Effector CD8-positive, alpha-beta T cell (primary cell): ENCODE measurements around the gene MRPS34.
"Not testable (repeated sequence)": the region's sequence is repeated elsewhere in the genome, so short reads cannot be mapped to it uniquely, and the experiment has no call there.

Source experiments
- DNase-seq: peaks from one replicate; lab custom pipeline; 2025; lab: John Stamatoyannopoulos, UW
- total RNA-seq, 4 experiments: gene quantifications; one replicate each; lab custom pipeline; 2026; lab: John Stamatoyannopoulos, UW

MRPS34 gene
- 49.3 to 90.7 (median 59.4) reads per million in 4 experiments for total RNA-seq

DNA sequence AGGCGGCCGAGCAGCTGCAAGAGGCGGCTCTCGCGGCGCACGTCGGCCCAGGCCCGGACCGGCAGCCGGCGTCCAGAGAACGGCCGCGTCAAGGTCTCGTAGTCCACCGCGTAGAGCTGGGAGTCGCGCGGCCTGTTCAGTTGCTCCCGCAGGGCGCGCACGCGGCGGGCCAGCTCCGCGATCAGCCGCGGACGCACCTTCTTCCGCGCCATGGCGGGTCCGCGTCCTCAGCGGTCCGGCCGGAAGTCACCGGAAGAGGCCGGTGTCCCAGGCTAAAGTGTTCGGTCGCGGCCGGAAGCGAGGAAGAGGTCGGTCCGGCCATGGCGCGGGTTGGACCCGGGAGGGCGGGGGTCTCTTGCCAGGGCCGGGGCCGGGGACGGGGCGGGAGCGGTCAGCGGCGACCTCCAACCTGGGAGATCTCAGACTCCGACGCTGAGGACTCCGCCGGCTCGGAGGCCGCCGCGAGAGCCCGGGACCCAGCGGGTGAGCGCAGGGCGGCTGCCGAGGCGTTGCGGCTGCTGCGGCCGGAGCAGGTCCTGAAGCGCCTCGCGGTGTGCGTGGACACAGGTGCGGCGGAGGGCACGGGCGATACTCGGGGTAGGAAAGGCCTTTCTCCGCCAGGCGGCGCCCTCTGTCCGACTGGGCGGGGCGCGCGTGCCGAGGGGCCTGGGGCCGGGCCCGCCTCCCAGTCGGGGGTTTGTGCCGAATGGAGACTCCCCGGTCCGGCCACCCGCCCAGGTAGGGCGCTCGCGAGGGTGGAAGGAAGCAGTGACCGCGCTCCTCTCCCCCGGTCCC lies at the start of gene MRPS34:
MRPS34 (minus strand) TSS at position 227 of the 795 bp plus-strand sequence; CDS start at position 212, 15 bp downstream.
- DNase-seq, result peak; percentile 65

GRCh38 chr16:1821861-1822611 lies 49.1 kb upstream of the MRPS34 start:
- DNase-seq, result no peak

DNA sequence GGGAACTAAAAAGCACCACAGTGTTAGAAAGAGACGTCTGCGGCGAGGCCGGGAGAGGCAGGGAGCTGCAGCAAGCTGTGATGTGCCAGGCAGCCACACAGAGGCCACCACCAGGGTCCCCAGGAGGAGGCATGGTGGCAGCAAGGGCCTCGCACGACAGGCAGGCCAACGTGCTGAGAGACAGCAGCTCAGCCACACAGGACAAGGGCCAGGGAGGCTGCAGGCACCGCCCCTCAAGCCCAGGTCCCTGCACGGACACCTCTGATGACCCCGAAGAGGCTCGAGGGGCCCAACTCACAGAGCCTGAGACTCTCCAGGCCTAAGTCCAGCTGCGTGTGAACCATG lies 48.0 kb upstream of the MRPS34 start:
- DNase-seq, result no peak

GRCh38 chr16:1820096-1820945 lies 47.4 kb upstream of the MRPS34 start:
- DNase-seq, result no peak

DNA sequence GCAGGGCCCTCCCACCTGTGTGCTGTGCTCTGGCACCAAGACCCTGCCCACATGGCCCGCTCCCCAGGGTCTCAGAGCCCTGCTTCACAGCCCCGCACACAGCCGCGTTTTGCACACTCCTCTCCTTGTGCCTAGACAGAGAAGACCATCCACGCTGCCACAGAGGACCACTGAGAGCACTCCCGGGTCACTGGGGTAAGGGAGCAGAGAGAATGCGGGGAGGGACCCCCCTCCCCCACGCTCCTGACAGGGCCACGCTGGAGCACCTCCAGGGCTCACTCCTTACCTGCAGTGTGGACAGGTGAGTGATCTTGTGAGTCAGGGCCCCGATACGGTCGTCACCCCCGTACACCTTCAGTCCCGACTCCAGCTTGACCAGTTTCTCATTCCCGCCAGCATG lies 46.7 kb upstream of the MRPS34 start:
- DNase-seq, result no peak

GRCh38 chr16:1818873-1819525 lies 46.1 kb upstream of the MRPS34 start:
- DNase-seq, result no peak

DNA sequence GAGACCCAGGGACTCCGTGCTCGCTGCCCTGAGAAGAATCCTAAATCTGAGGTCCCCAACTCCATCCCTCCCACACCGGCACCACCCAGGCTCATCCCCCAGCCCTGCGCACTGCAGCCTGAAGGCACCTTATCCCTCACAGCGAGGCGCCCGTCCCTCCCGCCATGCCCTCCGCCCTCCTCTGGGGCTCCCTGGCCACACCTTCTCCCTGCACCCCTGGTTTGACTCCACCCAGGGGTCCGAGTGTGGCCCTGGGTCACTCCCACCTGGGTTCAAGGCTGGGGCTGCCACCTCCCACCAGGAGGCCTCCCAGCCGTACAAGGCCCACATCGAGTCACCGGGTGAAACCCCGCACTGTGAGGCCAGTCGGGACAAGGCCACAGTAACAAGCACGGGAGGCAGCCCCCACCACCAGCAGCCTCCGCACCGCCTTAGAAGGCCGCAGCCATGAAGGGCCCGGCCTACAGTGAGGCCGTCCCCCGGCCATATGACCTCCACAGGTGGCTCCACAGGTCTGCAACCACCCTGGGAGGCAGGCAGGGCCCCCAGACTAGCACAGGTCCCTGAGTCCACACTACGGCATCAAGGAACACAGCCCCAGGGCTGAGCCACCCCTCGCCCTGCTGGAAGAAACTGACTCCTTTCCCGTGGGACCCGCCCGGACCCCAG lies 45.4 kb upstream of the MRPS34 start:
- no peak for DNase-seq

DNA sequence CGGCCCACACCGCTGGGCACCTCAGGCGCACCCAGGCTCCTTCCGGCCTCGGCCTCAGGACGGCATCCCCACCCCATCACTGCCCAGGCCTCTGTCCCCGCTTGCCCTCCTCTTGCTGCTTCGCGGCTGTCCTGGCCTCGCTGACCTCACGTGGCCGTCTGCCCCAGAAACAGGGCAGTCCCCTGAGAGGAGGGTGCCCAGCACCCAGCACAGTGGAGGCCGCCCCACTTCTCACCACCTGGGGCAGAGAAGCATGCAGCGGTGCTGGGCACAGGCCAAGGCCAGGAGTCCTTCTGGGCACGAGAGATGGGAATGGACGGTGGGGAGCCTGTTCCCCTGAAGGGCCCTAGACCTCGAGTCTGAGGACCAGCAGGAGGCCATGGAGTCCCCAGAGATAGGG lies 44.8 kb upstream of the MRPS34 start:
- no peak for DNase-seq

- DNase-seq, result no peak
Measured at GRCh38 chr16:1817276-1817589, 44.3 kb upstream of the MRPS34 start.

GRCh38 chr16:1816396-1817275 lies 43.7 kb upstream of the MRPS34 start:
- no peak for DNase-seq

DNA sequence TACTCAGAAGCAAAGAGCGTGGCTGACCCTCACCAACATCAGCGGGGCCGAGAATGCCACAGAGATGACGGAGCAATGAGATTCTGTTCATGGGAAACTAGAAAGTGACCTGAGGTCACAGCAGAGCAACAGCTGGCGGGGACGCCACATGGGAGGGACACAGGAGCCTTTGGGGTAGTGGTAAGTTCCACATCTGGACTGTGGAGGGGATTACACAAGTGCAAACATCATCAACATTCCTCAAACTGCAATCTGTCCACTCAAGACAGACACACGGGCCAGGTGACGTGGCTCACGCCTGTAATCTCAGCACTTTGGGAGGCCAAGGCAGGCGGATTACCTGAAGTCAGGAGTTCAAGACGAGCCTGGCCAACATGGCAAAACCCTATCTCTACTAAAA lies 42.5 kb upstream of the MRPS34 start:
- no peak for DNase-seq

DNA sequence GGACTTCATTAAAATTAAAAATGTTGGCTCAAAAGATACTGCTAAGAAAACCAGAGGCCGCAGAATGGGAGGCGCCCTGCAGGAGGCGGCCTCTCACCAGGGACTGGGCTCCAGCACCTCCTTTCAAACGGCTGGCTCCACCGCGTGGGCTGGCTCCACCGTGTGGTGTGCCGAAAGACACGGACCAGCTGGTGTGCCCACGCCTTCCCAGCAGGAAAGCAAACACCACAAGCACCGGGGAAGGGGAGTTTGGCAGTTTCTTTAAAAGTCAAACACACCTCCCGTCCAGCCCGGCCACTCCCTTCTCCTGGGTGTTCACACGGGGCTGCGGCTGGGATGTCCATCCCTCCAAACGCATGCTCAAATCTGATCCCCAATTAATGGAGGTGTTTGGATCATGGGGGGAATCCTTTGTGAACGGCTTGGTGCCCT lies 39.8 kb upstream of the MRPS34 start:
- DNase-seq, result peak; percentile 23

DNA sequence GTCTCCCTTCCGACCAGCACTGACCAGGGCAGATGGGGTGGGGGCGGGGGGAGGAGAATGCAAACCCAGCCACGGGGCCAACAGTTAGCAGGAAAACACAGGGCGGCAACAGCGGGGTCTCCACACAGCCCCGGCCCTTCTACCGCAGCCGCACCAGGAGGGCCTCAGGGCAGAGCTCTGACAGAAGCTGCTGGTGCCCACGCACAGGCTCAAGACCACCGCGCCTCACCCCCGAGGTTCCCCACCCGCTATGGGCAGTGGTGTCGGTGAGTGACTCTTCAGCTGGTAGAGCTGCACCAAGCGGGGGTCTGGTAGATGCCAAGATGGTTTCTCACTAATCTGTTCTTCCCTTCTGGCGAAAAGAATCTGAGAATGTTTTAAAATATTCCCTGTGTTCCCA lies 37.6 kb upstream of the MRPS34 start:
- DNase-seq, result no peak

DNA sequence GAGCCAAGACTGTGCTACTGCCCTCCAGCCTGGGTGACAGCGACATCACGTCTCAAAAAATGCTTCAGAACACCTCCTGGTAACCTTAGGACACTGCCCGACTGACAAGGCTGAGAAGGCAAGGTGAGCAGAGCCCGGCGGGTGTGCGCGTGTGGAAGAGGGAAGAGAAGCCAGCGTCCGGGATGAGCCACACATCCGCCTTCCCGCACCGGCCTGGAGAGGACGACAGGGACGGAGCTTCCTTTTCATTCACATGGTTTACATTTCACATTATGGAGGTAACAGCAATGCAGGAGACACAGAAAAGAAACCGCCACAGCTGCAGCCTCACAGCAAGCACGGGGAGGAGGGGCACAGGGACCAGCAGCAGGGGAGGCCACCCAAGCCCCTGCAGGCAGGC lies 37.2 kb upstream of the MRPS34 start:
- no peak for DNase-seq

- DNase-seq, result no peak
Measured at GRCh38 chr16:1809281-1809801, 36.4 kb upstream of the MRPS34 start.

GRCh38 chr16:1808691-1809090 lies 35.8 kb upstream of the MRPS34 start:
- DNase-seq, result no peak

DNA sequence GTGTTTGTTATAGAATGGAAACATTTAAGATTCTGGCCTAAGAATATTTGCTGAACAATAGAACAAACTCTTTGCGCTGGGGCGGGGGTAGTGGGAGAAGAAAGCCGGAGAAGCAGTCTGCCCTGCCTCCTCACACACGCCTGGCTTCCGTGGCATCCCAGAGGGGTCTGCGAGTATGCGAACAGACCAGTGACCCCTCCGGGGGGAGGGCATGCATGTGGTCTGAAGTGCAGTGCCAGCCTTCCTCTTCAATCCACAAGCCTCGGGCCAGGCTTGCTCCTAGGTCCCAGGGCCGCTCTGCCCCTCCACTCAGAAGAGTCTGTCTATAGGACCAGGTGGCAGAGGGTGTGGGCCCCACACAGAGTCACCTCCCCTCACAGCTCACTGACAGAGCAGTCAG lies 34.7 kb upstream of the MRPS34 start:
- no peak for DNase-seq

DNA sequence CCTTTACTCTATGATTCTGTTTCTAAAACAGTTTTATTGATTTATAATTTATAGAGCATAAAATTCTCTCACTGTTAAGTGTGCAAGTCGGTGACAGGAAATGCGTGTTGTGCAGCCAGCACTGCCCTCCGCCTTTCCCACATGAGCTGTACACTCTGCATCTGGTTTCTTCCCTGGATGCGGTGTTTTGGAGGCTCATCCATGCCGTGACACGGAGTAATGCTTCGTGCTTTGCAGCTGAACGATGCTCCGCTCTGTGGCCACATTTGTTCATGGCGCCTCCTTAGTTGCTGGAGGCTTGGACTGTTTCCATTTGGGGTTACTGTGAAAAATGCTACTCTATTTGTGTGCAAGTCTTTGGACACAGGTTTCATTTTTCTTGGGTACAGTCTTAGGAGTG lies 27.8 kb upstream of the MRPS34 start:
- DNase-seq, result no peak

DNA sequence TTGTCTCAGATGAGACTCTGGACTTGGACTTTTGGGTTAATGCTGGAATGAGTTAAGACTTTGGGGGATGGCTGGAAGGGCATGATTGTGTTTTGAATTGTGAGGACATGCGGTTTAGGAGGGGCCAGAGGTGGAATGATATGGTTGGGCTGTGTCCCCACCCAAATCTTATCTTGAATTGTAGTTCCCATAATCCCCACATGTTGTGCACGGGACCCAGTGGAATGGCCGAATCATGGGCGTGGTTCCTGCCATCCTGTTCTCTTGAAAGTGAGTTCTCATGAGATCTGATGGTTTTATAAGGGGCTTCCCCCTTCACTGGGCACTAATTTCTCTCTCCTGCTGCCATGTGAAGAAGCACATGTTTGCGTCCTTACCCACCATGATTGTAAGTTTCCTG lies 26.3 kb upstream of the MRPS34 start:
- DNase-seq, result not testable (repeated sequence)
